ENCODE data around the gene ZNF138.

ZNF138 gene

DNA sequence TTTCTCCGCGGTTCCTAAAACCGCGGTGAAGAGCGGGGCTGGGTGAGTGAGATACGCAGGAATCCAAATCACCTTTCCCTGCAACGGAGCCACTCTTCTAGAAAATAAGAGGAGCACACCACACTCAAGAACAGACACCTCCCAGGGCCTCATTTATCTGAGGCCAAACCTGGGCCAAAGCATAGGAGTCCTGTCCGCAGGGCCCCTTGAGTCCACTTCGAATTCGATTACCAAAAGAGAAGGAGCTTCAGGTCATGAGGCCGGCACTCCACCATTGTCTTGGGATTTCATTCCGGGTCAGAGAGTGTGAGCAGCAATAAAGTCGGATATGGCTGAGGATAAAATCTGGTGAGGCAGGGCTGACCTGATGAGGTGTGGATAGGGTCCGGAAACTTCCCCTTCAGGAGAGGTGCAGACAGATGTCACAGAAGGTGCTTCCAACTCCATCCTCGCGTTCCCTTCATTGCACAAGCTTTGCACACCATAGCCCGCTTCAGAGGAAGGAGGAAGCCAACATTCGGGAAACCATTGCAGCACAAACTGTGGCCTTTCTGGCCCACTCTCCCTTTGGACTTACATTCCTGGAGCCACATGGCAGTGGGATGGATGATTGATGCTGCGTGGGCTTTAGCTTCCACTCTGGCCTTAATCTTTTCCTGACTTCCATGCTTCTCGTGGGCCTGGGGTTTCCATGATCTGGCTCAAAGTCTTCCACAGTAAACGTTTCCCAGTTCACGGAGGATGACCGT is 81.6 kb downstream of the ZNF138 start:
- no peak for DNase-seq (ENCODE audit: low read depth)

DNA sequence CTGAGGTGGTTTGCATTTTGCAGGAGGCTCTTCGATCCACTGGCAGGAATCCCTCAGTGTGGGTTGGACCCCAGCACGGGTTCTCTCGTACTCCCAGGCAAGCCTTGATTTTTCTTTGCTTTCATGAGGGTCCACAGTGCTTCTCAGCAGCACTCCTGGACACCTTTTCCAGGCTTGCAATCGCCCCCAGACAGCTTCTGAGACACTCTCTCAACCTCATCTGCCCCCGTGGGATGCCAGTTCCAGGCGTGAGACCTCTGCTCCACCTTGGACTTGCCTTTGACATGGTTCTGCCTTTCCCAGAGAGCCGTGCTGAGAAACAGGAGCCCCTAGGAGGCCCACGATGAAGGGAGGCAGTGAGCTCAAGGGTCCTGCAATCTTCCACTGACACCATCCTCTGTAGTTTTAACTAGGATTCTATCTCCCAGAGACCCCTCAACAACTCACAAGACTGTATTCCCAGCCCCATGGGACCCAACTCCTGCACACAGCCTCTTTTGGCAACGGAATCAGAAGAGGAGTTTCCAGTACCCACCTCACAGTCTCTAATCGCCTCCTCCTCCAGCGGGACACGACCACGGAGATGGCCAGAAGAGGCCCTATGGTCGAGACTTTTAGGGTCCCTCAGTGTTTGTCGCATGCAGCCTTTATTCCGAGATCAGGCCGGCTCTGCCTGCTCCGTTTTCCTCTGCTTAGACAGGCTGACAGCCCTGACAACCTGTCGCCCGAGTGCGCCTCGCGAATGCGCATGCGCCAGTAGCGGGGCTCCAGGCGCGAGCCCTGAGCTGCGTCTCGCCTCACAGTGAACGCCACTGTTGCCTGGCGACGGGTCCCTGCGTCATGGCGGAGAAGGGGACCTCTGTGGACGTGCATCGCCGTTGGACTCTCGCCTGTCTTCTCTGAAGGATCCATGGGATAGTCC is 82.8 kb downstream of the ZNF138 start:
- peak; percentile 39 for DNase-seq (ENCODE audit: low read depth)

DNA sequence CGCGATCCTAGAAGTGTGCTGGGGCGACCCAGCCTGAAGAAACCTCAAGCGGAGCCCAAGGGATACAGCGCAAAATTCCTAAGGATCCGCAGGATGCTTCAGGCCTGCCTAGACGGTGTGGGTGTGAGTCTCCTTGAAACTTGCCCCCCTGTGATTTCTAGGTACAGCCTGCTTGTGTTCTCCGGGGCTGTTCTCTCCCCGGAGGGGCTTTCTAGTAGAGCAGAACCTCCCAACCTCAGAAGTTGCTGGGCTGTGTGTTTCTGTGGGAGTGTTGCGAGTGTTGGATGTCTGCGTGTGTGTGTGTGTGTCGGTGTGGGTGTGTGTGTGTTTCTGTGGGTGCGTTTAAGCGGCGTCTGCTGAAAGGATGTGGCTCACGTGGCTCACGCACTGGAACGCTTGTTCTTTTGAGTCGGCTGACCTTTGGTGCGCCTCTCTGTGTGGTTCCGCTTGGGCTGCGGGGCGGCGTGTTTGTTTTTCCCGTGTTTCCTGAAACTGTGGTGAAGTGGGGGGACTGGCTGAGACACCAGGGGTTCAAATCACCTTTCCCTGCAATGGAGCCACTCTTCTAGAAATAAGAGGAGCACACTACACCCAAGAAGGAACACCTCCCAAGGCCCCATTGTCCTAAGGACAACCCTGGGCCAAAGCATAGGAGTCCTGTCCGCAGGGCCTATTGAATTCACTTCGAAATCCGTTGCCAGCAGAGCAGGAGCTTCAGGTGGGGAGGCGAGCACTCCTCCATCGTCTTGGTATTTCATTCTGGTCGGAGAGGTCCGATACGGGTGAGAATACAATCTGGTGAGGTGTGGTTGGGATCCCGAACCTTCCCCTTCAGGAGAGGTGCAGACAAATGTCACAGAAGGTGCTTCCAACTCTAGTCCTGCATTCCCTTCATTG is 83.7 kb downstream of the ZNF138 start:
- DNase-seq (ENCODE audit: low read depth), result no peak

DNA sequence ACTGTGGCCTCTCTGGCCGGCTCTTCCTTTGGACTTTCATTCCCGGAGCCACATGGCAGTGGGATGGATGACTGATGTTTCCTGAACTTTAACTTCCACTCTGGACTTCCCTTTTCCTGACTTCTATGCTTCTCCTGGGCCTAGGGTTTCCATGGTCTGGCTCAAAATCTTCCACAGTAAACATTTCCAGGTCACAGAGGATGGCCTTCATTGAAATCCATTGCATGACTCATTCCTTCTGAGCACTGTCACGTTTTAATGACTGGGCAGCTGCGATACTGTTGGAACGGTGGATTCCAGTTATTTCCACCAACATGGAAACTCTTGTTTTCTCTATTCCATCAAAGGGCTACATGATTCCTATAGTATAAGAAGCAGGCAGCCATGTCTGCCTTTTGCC is 84.5 kb downstream of the ZNF138 start:
- DNase-seq (ENCODE audit: low read depth), result no peak

DNA sequence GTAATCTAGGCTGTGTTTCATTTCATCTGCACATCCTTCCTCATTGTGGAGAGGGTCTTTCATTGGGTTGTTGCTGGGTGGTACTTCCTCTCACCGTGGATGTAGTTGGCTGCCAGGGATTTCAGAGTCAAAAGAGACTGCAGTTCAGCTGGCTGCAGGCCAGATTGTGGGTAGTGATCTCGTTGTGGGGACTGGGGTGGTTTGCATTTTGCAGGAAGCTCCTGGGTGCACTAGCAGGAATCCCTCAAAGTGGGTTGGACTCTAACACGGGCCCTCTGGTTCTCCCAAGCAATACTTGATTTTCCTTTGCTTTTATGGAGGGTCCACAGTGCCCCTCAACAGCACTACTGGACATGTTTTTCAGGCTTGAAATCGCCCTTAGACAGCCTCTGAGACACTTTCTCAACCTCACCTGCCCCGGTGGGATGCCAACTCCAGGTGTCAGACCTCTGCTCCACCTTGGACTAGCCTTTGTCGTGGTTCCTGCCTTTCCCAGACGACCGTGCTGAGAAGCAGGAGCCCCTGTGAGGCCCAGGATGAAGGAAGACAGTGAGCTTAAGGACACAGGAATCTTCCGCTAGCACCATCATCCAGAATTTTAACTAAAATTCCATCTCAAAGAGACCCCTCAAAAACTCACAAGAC is 85.0 kb downstream of the ZNF138 start:
- no peak for DNase-seq (ENCODE audit: low read depth)

DNA sequence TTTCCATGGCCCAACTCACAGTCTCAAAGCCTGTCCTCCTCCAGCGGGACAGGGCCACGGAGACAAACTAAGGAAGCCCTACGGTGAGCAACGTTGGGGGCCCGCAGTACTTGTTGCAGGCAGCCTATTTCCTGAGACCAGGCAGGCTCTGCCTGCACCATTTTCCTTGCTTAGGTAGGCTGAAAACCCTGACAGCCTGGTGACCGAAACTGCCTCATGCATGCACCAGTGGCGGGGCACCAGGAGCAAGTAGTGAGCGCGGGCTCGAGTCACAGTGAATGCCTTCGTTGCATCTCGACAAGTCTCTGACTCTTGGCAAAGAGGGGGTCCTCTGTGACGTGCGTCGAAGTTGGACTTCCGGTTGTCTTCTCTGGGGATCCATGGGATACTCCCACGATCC is 85.6 kb downstream of the ZNF138 start:
- no peak for DNase-seq (ENCODE audit: low read depth)

DNA sequence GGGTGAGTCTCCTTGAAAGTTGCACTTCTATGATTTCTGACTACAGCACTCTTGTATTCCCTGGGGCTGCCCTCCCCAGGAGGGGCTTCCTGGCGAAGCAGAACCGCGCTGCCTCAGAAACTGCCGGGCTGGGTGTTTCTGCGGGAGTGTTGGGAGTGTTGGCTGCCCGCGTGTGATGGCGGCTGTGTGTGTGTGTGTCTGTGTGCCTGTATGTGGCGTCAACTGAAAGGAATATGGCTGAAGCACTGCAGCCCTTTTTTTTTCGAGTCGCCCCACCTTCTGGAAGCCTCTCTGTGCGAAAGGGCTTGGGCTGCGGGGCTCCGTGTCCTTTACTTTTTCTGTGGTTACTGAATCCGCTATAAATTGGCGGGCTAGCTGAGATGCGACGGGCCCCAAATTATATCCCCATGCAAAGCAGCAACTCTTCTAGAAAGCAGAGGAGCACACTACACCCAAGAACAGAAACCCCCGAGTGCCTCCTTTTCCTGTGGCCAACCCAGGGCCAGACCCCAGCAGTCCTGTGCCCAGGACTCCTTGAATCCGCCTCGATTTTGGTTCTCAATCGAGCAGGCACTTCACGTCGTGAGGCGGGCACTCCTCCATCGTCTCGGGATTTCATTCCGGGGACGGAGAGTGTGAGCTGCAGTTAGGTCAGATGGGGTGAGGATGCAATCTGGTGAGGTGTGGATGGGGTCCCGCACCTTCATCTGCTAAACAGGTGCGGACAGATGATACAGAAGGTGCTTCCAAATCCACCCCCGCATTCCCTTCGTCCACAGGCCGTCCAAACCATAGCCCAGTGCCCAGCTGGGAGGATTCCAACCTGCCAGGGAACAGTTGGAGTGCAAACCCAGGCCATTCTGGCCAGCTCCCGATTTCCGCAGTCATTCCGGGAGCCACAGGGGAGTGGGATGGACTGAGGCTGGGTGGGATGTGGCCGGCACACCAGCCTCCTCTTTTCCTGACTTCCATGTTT is 86.4 kb downstream of the ZNF138 start:
- no peak for DNase-seq (ENCODE audit: low read depth)

DNA sequence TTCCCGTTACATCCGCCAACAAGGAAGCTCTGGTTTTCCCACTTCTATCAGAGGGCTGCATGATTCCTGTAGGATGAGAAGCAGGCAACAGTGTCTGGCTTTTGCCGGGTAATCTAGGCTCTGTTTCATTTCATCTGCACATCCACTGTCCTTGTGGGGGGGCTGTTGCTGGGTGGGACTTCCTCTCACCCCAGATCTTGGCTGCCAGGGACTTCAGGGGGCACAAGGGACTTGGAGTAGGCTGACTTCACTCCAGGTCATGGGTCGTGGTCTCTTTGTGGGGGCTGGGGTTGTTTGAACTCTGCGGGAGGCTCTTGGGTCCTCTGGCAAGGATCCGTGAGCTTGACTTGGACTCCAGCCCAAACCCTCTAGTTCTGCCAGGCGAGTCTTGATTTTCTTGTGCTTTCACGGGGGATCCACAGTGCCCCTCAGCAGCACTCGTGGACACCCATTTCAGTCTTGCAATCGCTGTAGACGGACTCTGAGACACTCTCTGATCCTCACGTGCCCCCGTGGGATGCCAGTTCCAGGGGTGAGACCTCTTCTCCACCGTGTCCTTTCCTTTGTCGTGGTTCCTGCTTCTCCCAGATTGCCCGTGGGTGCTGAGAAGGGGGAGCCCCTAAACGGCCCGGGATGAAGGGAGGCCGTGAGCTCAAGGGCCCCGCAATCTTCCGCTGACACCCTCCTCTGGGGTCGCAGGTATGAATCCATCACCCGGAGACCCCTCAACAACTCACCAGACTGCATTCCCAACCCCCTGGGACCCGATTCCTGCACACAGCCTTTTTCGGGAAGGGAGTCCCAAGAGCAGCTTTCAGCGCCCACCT is 87.4 kb downstream of the ZNF138 start:
- DNase-seq (ENCODE audit: low read depth), result no peak

DNA sequence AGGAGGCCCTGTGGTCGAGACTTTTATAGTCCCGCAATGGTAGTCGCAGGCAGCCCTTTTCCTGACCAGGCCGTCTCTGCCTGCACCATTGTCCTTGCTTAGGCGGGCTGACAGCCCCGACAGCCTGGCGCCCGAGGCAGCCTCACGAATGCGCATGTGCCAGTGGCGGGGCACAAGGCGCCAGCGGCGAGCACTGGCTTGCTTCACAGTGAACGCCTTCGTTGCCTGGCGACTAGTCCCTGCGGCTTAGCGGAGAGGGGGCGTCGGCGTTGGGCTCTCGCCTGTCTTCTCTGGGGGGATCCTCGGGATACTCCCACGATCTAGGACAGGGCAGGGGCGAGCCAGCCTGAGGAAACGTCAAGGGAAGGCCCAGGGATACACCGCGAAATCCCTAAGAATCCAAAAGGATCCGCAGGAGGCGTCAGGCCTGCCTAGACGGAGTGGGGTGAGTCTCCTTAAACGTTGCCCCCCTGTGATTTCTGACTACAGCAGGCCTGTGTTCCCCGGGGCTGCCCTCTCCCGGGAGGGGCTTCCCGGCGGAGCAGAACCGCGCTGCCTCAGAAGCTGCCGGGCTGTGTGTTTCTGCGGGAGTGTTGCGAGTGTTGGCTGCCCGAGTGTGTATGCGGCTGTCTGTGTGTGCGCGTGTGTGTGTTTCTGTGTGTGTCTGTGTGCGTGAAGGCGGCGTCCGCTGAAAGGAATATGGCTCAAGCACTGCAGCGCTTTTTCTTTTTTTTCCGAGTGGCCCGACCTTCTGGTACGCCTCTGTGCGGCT is 88.3 kb downstream of the ZNF138 start:
- no peak for DNase-seq (ENCODE audit: low read depth)
